Measurements from ENCODE around the gene TNFRSF25. TPM values are rescaled to one million over a fixed set of nuclear protein-coding genes. Genes with fewer than 3 reads are reported as not detected.

The TNFRSF25 gene
- total RNA-seq, 1 experiment from 2014 or later, result 19.5 TPM

DNA sequence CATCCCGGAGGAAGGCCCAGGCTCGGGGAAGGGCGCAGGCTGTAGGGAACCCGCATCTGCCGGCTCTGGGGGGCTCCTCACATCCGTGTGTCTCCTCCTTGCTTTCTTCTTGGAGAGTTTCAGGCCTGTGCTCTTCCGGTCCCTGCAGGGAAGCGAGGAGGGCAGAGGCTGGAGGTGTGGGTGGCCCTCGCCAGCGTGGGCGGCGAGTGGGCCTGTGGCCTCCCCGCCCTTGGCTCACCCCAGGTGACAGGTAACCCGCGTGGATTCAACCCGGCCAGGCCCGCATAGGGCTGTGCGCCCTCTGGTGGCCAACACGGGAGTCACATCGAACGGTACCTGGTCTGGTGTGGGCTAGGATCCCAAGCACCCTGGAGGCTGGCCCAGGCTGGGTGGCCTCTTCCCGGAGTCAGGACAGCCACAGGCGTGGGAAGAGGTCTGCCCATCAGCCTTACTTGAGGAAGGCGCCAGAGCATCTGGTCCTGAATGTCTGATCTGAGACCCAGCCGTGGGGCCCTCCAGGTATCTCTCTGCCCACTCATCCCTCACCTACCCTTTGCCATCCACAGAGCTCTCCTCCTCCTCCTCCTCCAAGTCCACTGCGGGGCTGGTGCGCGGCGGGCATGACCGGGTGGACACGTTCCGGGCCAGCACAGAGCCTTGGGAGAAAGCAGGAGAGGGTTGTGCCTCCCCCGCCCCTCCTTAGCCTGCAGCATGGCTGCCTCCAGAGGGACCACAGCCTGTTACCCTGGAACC is 9.6 kb upstream of the TNFRSF25 start (continued):
- TF ChIP-seq, protein P1, sequence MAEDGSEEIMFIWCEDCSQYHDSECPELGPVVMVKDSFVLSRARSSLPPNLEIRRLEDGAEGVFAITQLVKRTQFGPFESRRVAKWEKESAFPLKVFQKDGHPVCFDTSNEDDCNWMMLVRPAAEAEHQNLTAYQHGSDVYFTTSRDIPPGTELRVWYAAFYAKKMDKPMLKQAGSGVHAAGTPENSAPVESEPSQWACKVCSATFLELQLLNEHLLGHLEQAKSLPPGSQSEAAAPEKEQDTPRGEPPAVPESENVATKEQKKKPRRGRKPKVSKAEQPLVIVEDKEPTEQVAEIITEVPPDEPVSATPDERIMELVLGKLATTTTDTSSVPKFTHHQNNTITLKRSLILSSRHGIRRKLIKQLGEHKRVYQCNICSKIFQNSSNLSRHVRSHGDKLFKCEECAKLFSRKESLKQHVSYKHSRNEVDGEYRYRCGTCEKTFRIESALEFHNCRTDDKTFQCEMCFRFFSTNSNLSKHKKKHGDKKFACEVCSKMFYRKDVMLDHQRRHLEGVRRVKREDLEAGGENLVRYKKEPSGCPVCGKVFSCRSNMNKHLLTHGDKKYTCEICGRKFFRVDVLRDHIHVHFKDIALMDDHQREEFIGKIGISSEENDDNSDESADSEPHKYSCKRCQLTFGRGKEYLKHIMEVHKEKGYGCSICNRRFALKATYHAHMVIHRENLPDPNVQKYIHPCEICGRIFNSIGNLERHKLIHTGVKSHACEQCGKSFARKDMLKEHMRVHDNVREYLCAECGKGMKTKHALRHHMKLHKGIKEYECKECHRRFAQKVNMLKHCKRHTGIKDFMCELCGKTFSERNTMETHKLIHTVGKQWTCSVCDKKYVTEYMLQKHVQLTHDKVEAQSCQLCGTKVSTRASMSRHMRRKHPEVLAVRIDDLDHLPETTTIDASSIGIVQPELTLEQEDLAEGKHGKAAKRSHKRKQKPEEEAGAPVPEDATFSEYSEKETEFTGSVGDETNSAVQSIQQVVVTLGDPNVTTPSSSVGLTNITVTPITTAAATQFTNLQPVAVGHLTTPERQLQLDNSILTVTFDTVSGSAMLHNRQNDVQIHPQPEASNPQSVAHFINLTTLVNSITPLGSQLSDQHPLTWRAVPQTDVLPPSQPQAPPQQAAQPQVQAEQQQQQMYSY (CRISPR knock-in tag; IDR thresholded peaks at IDR 0.05), result no peak
- no peak for TF ChIP-seq ZNF416 (CRISPR knock-in tag; IDR thresholded peaks at IDR 0.05)
- TF ChIP-seq, protein P2, sequence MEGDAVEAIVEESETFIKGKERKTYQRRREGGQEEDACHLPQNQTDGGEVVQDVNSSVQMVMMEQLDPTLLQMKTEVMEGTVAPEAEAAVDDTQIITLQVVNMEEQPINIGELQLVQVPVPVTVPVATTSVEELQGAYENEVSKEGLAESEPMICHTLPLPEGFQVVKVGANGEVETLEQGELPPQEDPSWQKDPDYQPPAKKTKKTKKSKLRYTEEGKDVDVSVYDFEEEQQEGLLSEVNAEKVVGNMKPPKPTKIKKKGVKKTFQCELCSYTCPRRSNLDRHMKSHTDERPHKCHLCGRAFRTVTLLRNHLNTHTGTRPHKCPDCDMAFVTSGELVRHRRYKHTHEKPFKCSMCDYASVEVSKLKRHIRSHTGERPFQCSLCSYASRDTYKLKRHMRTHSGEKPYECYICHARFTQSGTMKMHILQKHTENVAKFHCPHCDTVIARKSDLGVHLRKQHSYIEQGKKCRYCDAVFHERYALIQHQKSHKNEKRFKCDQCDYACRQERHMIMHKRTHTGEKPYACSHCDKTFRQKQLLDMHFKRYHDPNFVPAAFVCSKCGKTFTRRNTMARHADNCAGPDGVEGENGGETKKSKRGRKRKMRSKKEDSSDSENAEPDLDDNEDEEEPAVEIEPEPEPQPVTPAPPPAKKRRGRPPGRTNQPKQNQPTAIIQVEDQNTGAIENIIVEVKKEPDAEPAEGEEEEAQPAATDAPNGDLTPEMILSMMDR (IDR thresholded peaks at IDR 0.05), result peak; percentile 97

DNA sequence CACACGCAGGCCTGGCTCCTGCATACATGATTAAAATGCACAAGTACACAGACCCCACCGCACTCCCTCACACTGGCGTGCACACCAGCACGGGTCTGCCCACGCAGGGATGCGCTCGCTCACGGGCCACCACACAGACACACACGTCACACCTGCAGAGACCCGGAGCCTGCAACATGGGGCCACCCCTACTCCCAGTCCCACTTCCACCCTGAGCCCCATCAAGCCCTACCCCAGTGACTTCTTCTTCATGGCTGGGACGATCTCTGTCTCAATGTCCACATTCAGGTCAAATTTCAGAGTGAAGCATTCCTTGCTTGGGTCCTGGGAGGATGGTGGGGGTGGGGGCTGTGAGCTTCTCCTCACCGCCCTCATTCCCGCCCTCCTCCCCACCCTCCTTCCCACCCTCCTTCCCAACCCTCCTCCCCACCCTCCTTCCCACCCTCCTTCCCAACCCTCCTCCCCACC is 8.9 kb upstream of the TNFRSF25 start:
- H3K4me1 Mint-ChIP-seq, result peaks cover 34% of the 10 kb centered on the region
- CTCF ChIA-PET, result interaction anchor here (2.5 to 6.3 kb wide), 4 partner anchors 9 to 35 kb away, joined by 11 to 73 read pairs (median 53); partner anchors contain the start of gene TNFRSF25
- ATAC-seq (no peak), DNase-seq (ENCODE audit: low spot score) (peak; percentile 12)
- H3K27ac Mint-ChIP-seq, result no peak overlapping the region
- H3K4me3 Mint-ChIP-seq, result no peak overlapping the region
- POLR2A ChIA-PET, result no interaction called here
- H3K9me3 Mint-ChIP-seq, result no peaks in the 10 kb centered on the region
- TF ChIP-seq, protein P3, sequence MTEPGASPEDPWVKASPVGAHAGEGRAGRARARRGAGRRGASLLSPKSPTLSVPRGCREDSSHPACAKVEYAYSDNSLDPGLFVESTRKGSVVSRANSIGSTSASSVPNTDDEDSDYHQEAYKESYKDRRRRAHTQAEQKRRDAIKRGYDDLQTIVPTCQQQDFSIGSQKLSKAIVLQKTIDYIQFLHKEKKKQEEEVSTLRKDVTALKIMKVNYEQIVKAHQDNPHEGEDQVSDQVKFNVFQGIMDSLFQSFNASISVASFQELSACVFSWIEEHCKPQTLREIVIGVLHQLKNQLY (CRISPR knock-in tag; IDR thresholded peaks at IDR 0.05), result no peak
- TF ChIP-seq FOXP1 (CRISPR knock-in tag; IDR thresholded peaks at IDR 0.05; ENCODE audit: borderline replicate concordance), result peak; percentile 24; the same call in 1 of the 2 replicates
- no peaks in the 10 kb centered on the region for H3K27me3 Mint-ChIP-seq (ENCODE audit: low read depth)
- peaks cover 10% of the 10 kb centered on the region for H3K36me3 Mint-ChIP-seq

DNA sequence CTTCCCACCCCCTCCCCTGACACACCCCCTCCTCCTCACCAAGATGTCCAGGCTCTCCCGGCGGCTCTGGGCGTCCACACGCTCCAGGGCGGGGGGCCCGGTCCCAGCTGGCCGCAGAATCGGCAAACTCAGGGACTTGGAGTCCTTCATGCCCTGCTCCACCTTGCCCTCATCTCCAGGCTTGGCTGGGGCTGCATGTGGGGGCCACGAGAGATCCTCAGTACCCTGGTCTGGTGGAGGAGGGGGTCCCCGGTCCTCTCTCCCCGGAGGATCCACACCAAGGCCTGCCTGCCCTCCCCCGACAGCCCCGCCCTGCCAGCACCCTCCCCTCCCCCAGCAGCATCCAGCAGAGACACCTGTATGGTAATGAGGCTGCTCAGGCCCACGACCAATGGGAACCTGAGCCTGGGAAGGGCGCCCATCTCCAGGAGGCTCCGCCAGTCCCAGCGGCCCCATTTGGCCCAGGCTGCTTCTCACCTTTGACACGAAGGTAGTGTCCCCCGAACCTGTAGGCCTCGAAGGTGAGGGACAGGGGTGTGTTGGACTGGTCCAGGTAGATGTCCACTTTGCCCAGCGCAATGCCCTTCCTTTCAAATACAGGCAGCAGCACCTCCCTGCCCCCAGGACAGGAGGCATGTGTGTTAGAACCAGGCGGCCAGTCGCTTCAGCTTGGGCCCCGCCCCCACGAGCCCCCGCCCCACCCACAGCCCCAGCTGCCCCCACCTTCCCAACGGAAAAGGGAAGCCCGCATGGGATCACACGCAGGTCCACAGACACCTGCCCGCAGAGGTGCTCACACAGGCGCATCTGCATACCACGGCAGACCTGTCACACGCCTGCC is 8.2 kb upstream of the TNFRSF25 start:
- CTCF ChIA-PET, result interaction anchor here (1.3 to 6.3 kb wide), 8 partner anchors 8 to 54 kb away, joined by 4 to 73 read pairs (median 23); partner anchors contain the start of genes HES2 and TNFRSF25

More for the DNA sequence above, 8.2 kb upstream of the TNFRSF25 start:
- H3K27me3 Mint-ChIP-seq (ENCODE audit: low read depth), result no peaks in the 10 kb centered on the region
- ATAC-seq, result 0 out of 2 replicates have a peak, but pooled peaks have one; percentile 1
- H3K36me3 Mint-ChIP-seq, result peaks cover 16% of the 10 kb centered on the region
- POLR2A ChIA-PET, result no interaction called here
- no peaks in the 10 kb centered on the region for H3K9me3 Mint-ChIP-seq
- H3K4me1 Mint-ChIP-seq, result peaks cover 34% of the 10 kb centered on the region
- TF ChIP-seq OVOL2 (CRISPR knock-in tag; IDR thresholded peaks at IDR 0.05; ENCODE audit: borderline replicate concordance) (no peak), SMAD4 (CRISPR knock-in tag; IDR thresholded peaks at IDR 0.05) (no peak), HMGA2 (CRISPR knock-in tag; IDR thresholded peaks at IDR 0.05) (no peak), IRF2 (CRISPR knock-in tag; IDR thresholded peaks at IDR 0.05; ENCODE audit: borderline replicate concordance, low read depth) (no peak), NFATC4 (CRISPR knock-in tag; IDR thresholded peaks at IDR 0.05) (no peak), ZNF423 (CRISPR knock-in tag; IDR thresholded peaks at IDR 0.05) (no peak), TEAD4 (CRISPR knock-in tag; IDR thresholded peaks at IDR 0.05) (no peak), SMAD3 (CRISPR knock-in tag; IDR thresholded peaks at IDR 0.05; ENCODE audit: borderline replicate concordance) (no peak), ZBTB21 (CRISPR knock-in tag; IDR thresholded peaks at IDR 0.05; ENCODE audit: borderline replicate concordance) (no peak)
- TF ChIP-seq, protein P4, sequence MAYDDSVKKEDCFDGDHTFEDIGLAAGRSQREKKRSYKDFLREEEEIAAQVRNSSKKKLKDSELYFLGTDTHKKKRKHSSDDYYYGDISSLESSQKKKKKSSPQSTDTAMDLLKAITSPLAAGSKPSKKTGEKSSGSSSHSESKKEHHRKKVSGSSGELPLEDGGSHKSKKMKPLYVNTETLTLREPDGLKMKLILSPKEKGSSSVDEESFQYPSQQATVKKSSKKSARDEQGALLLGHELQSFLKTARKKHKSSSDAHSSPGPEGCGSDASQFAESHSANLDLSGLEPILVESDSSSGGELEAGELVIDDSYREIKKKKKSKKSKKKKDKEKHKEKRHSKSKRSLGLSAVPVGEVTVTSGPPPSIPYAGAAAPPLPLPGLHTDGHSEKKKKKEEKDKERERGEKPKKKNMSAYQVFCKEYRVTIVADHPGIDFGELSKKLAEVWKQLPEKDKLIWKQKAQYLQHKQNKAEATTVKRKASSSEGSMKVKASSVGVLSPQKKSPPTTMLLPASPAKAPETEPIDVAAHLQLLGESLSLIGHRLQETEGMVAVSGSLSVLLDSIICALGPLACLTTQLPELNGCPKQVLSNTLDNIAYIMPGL (CRISPR knock-in tag; IDR thresholded peaks at IDR 0.05), result no peak
- TF ChIP-seq, protein P5, sequence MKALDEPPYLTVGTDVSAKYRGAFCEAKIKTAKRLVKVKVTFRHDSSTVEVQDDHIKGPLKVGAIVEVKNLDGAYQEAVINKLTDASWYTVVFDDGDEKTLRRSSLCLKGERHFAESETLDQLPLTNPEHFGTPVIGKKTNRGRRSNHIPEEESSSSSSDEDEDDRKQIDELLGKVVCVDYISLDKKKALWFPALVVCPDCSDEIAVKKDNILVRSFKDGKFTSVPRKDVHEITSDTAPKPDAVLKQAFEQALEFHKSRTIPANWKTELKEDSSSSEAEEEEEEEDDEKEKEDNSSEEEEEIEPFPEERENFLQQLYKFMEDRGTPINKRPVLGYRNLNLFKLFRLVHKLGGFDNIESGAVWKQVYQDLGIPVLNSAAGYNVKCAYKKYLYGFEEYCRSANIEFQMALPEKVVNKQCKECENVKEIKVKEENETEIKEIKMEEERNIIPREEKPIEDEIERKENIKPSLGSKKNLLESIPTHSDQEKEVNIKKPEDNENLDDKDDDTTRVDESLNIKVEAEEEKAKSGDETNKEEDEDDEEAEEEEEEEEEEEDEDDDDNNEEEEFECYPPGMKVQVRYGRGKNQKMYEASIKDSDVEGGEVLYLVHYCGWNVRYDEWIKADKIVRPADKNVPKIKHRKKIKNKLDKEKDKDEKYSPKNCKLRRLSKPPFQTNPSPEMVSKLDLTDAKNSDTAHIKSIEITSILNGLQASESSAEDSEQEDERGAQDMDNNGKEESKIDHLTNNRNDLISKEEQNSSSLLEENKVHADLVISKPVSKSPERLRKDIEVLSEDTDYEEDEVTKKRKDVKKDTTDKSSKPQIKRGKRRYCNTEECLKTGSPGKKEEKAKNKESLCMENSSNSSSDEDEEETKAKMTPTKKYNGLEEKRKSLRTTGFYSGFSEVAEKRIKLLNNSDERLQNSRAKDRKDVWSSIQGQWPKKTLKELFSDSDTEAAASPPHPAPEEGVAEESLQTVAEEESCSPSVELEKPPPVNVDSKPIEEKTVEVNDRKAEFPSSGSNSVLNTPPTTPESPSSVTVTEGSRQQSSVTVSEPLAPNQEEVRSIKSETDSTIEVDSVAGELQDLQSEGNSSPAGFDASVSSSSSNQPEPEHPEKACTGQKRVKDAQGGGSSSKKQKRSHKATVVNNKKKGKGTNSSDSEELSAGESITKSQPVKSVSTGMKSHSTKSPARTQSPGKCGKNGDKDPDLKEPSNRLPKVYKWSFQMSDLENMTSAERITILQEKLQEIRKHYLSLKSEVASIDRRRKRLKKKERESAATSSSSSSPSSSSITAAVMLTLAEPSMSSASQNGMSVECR (CRISPR knock-in tag; IDR thresholded peaks at IDR 0.05; ENCODE audit: borderline replicate concordance), result no peak
- TF ChIP-seq, protein P6, sequence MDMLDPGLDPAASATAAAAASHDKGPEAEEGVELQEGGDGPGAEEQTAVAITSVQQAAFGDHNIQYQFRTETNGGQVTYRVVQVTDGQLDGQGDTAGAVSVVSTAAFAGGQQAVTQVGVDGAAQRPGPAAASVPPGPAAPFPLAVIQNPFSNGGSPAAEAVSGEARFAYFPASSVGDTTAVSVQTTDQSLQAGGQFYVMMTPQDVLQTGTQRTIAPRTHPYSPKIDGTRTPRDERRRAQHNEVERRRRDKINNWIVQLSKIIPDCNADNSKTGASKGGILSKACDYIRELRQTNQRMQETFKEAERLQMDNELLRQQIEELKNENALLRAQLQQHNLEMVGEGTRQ (CRISPR knock-in tag; IDR thresholded peaks at IDR 0.05), result no peak
- DNase-seq (ENCODE audit: low spot score), result peak; percentile 59
- H3K4me3 Mint-ChIP-seq, result no peak overlapping the region
- no peak overlapping the region for H3K27ac Mint-ChIP-seq
